Activated T-cell treated with anti-CD3 and anti-CD28 coated beads, Interleukin-2, amount 50 U/mL, for 4 hours (primary cell): Measurements from ENCODE around the gene EYS. TPM values are rescaled to one million over a fixed set of nuclear protein-coding genes. Genes with fewer than 3 reads are reported as not detected.

Experiments used
- ATAC-seq, 2 donors: fragments of 200-7000 bp; cut with Tn5 transposase; one replicate each; pipeline ENCODE4 v1.10.0; 2021
- DNase-seq: peaks from one replicate; pipeline ENCODE4 v3.0.0-alpha.2; 2020
- H3K27me3 Mint-ChIP-seq: one replicate; pipeline ENCODE4 v1.8.0; 2021; ENCODE audit warnings: low read depth, mixed read lengths
- H3K36me3 Mint-ChIP-seq: one replicate; pipeline ENCODE4 v1.8.0; 2022; ENCODE audit warnings: mixed read lengths; ENCODE audit not compliant: insufficient read depth
- H3K4me1 Mint-ChIP-seq: one replicate; pipeline ENCODE4 v1.8.0; 2021; ENCODE audit warnings: low read depth, mixed read lengths
- H3K4me3 Mint-ChIP-seq: one replicate; pipeline ENCODE4 v1.8.0; 2021; ENCODE audit warnings: mild to moderate bottlenecking, moderate library complexity, mixed read lengths
- H3K9me3 Mint-ChIP-seq: one replicate; pipeline ENCODE4 v1.8.0; 2021; ENCODE audit warnings: mixed read lengths
- total RNA-seq, 3 donors: library from RNA; stranded (reverse); gene quantifications; one replicate each; pipeline ENCODE4 v1.2.1, GENCODE V29; 2021

The EYS gene
- total RNA-seq, 3 donors from 2014 or later = not detected

GRCh38 chr6:64665137-64665536, 1041.9 kb downstream of the EYS start:
- no peaks in the 10 kb centered on the region for H3K27me3 Mint-ChIP-seq
- H3K4me3 Mint-ChIP-seq = no peak overlapping the region
- DNase-seq = no peak
- H3K36me3 Mint-ChIP-seq = no peaks in the 10 kb centered on the region
- peaks cover 16% of the 10 kb centered on the region for H3K9me3 Mint-ChIP-seq
- no peak for ATAC-seq
- no peaks in the 10 kb centered on the region for H3K4me1 Mint-ChIP-seq

- Mint-ChIP-seq H3K4me1 (no peaks in the 10 kb centered on the region), H3K4me3 (no peak overlapping the region), H3K36me3 (no peaks in the 10 kb centered on the region), H3K27me3 (no peaks in the 10 kb centered on the region), H3K9me3 (peaks cover 16% of the 10 kb centered on the region)
- DNase-seq = no peak
- ATAC-seq = no peak
These were observed 1042.5 kb downstream of the EYS start for GRCh38 chr6:64664480-64664879.

- Mint-ChIP-seq H3K4me1 (no peaks in the 10 kb centered on the region), H3K27me3 (no peaks in the 10 kb centered on the region), H3K4me3 (no peak overlapping the region), H3K9me3 (peaks cover 3% of the 10 kb centered on the region), H3K36me3 (no peaks in the 10 kb centered on the region)
- no peak for DNase-seq
- no peak for ATAC-seq
These were observed 1063.0 kb downstream of the EYS start for GRCh38 chr6:64644024-64644423.

- ATAC-seq (no peak), DNase-seq (no peak)
- Mint-ChIP-seq H3K4me1 (no peaks in the 10 kb centered on the region), H3K36me3 (no peaks in the 10 kb centered on the region), H3K9me3 (peaks cover 7% of the 10 kb centered on the region), H3K4me3 (no peak overlapping the region), H3K27me3 (no peaks in the 10 kb centered on the region)
These were observed 1076.1 kb downstream of the EYS start for GRCh38 chr6:64630901-64631300.

GRCh38 chr6:64622944-64623343, 1084.1 kb downstream of the EYS start:
- ATAC-seq = no peak
- no peaks in the 10 kb centered on the region for H3K4me1 Mint-ChIP-seq
- H3K27me3 Mint-ChIP-seq = no peaks in the 10 kb centered on the region
- peaks cover 21% of the 10 kb centered on the region for H3K9me3 Mint-ChIP-seq
- no peaks in the 10 kb centered on the region for H3K36me3 Mint-ChIP-seq
- no peak overlapping the region for H3K4me3 Mint-ChIP-seq
- no peak for DNase-seq

- H3K4me1 Mint-ChIP-seq = no peaks in the 10 kb centered on the region
- DNase-seq (no peak), ATAC-seq (no peak)
- H3K27me3 Mint-ChIP-seq = no peaks in the 10 kb centered on the region
- H3K9me3 Mint-ChIP-seq = peaks cover 20% of the 10 kb centered on the region
- H3K36me3 Mint-ChIP-seq = no peaks in the 10 kb centered on the region
- H3K4me3 Mint-ChIP-seq = no peak overlapping the region
These were observed 1104.0 kb downstream of the EYS start for GRCh38 chr6:64602993-64603392.

- Mint-ChIP-seq H3K36me3 (no peaks in the 10 kb centered on the region), H3K4me3 (no peak overlapping the region), H3K9me3 (peaks cover 27% of the 10 kb centered on the region), H3K27me3 (no peaks in the 10 kb centered on the region), H3K4me1 (no peaks in the 10 kb centered on the region)
- DNase-seq = no peak
- no peak for ATAC-seq
These were observed 1115.4 kb downstream of the EYS start for GRCh38 chr6:64591676-64592036.

GRCh38 chr6:64590965-64591675, 1115.9 kb downstream of the EYS start:
- Mint-ChIP-seq H3K4me1 (no peaks in the 10 kb centered on the region), H3K36me3 (no peaks in the 10 kb centered on the region), H3K4me3 (no peak overlapping the region), H3K27me3 (no peaks in the 10 kb centered on the region), H3K9me3 (peaks cover 22% of the 10 kb centered on the region)
- no peak for ATAC-seq
- DNase-seq = no peak

- Mint-ChIP-seq H3K4me1 (no peaks in the 10 kb centered on the region), H3K9me3 (peaks cover 10% of the 10 kb centered on the region), H3K4me3 (no peak overlapping the region), H3K36me3 (no peaks in the 10 kb centered on the region), H3K27me3 (no peaks in the 10 kb centered on the region)
- DNase-seq (no peak), ATAC-seq (no peak)
These were observed 1117.1 kb downstream of the EYS start for GRCh38 chr6:64589961-64590360.

- H3K9me3 Mint-ChIP-seq = peaks cover 11% of the 10 kb centered on the region
- no peaks in the 10 kb centered on the region for H3K27me3 Mint-ChIP-seq
- DNase-seq = no peak
- no peak for ATAC-seq
- no peaks in the 10 kb centered on the region for H3K36me3 Mint-ChIP-seq
- H3K4me1 Mint-ChIP-seq = no peaks in the 10 kb centered on the region
- no peak overlapping the region for H3K4me3 Mint-ChIP-seq
These were observed 1126.7 kb downstream of the EYS start for GRCh38 chr6:64580346-64580745.

- H3K9me3 Mint-ChIP-seq = peaks cover 9% of the 10 kb centered on the region
- H3K4me1 Mint-ChIP-seq = no peaks in the 10 kb centered on the region
- H3K4me3 Mint-ChIP-seq = no peak overlapping the region
- H3K27me3 Mint-ChIP-seq = no peaks in the 10 kb centered on the region
- ATAC-seq (no peak), DNase-seq (no peak)
- no peaks in the 10 kb centered on the region for H3K36me3 Mint-ChIP-seq
These were observed 1153.7 kb downstream of the EYS start for GRCh38 chr6:64553249-64553786.

- no peaks in the 10 kb centered on the region for H3K36me3 Mint-ChIP-seq
- H3K27me3 Mint-ChIP-seq = no peaks in the 10 kb centered on the region
- no peak for ATAC-seq
- H3K4me3 Mint-ChIP-seq = no peak overlapping the region
- H3K9me3 Mint-ChIP-seq = peaks cover 10% of the 10 kb centered on the region
- no peak for DNase-seq
- no peaks in the 10 kb centered on the region for H3K4me1 Mint-ChIP-seq
These were observed 1159.3 kb downstream of the EYS start for GRCh38 chr6:64547594-64548268.

GRCh38 chr6:64539917-64540316, 1167.1 kb downstream of the EYS start:
- H3K9me3 Mint-ChIP-seq = peaks cover 17% of the 10 kb centered on the region
- no peaks in the 10 kb centered on the region for H3K4me1 Mint-ChIP-seq
- DNase-seq (no peak), ATAC-seq (no peak)
- no peak overlapping the region for H3K4me3 Mint-ChIP-seq
- no peaks in the 10 kb centered on the region for H3K36me3 Mint-ChIP-seq
- H3K27me3 Mint-ChIP-seq = no peaks in the 10 kb centered on the region

- ATAC-seq (no peak), DNase-seq (no peak)
- Mint-ChIP-seq H3K9me3 (peaks cover 16% of the 10 kb centered on the region), H3K4me1 (no peaks in the 10 kb centered on the region), H3K4me3 (no peak overlapping the region), H3K36me3 (no peaks in the 10 kb centered on the region), H3K27me3 (no peaks in the 10 kb centered on the region)
These were observed 1168.3 kb downstream of the EYS start for GRCh38 chr6:64538722-64539121.

- H3K4me3 Mint-ChIP-seq = no peak overlapping the region
- H3K36me3 Mint-ChIP-seq = no peaks in the 10 kb centered on the region
- no peak for DNase-seq
- H3K27me3 Mint-ChIP-seq = no peaks in the 10 kb centered on the region
- ATAC-seq = no peak
- peaks cover 19% of the 10 kb centered on the region for H3K9me3 Mint-ChIP-seq
- H3K4me1 Mint-ChIP-seq = no peaks in the 10 kb centered on the region
These were observed 1179.1 kb downstream of the EYS start for GRCh38 chr6:64527899-64528298.
